WTC11 (cell line): ENCODE measurements around the gene BMF. TPM values are rescaled to one million over a fixed set of nuclear protein-coding genes. Genes with fewer than 3 reads are reported as not detected.

ENCODE experiments used
- ATAC-seq: fragments of 200-7000 bp; cut with Tn5 transposase; 2 replicates; pipeline ENCODE4 v1.10.0; 2021; ENCODE audit warnings: mild to moderate bottlenecking, moderate library complexity
- CTCF ChIA-PET: fragments of 300-600 bp; sonication (Branson Sonifier 250); formaldehyde crosslinking; loops from one replicate; lab custom pipeline; 2021; ENCODE audit warnings: antibody characterized with exemption; lab: Charles Lee
- POLR2A ChIA-PET: fragments of 350-600 bp; sonication (Branson Sonifier 250); formaldehyde crosslinking; loops from one replicate; lab custom pipeline; 2021; ENCODE audit warnings: antibody characterized with exemption; lab: Charles Lee
- DNase-seq: peaks from one replicate; pipeline ENCODE4 v3.0.0; 2021; ENCODE audit warnings: low spot score
- H3K27ac Mint-ChIP-seq: 2 replicates; pipeline ENCODE4 v1.8.0; 2021; ENCODE audit warnings: mixed read lengths
- H3K27me3 Mint-ChIP-seq: 2 replicates; pipeline ENCODE4 v1.8.0; 2021; ENCODE audit warnings: low read depth, mild to moderate bottlenecking, moderate library complexity, mixed read lengths
- H3K36me3 Mint-ChIP-seq: 2 replicates; pipeline ENCODE4 v1.8.0; 2021; ENCODE audit warnings: mixed read lengths
- H3K4me1 Mint-ChIP-seq: 2 replicates; pipeline ENCODE4 v1.8.0; 2022; ENCODE audit warnings: mixed read lengths
- H3K4me3 Mint-ChIP-seq: 2 replicates; pipeline ENCODE4 v1.8.0; 2021; ENCODE audit warnings: mild to moderate bottlenecking, moderate library complexity, mixed read lengths
- H3K9me3 Mint-ChIP-seq: 2 replicates; pipeline ENCODE4 v1.8.0; 2021; ENCODE audit warnings: mixed read lengths
- ESRRA ChIP-seq: sonication (generic); formaldehyde crosslinking; IDR thresholded peaks from 2 replicates; pipeline ENCODE4 v1.8.1; 2022; ENCODE audit warnings: mild to moderate bottlenecking, missing genetic modification reagents, borderline replicate concordance
- FOXP1 ChIP-seq: sonication (generic); formaldehyde crosslinking; IDR thresholded peaks from 2 replicates; pipeline ENCODE4 v1.8.0; 2022; ENCODE audit warnings: missing genetic modification reagents, mild to moderate bottlenecking, moderate library complexity, borderline replicate concordance
- GABPB1 ChIP-seq: sonication (generic); formaldehyde crosslinking; IDR thresholded peaks from 2 replicates; pipeline ENCODE4 v1.8.1; 2023; ENCODE audit warnings: mild to moderate bottlenecking, missing genetic modification reagents
- GRHL2 ChIP-seq: fragments of 250-450 bp; sonication (Bioruptor Pico); IDR thresholded peaks from 2 replicates; pipeline ENCODE4 v1.8.0; 2022; ENCODE audit warnings: mild to moderate bottlenecking, moderate library complexity; ENCODE audit not compliant: insufficient replicate concordance, severe bottlenecking
- IRF2 ChIP-seq: sonication (generic); formaldehyde crosslinking; IDR thresholded peaks from 2 replicates; pipeline ENCODE4 v1.8.0; 2022; ENCODE audit warnings: low read depth, missing genetic modification reagents, borderline replicate concordance
- JAZF1 ChIP-seq: fragments of 250-450 bp; sonication (Bioruptor Pico); IDR thresholded peaks from 2 replicates; pipeline ENCODE4 v1.9.0; 2021; ENCODE audit warnings: moderate library complexity, mild to moderate bottlenecking, inconsistent platforms
- JUN ChIP-seq: sonication (generic); formaldehyde crosslinking; IDR thresholded peaks from 2 replicates; pipeline ENCODE4 v1.8.0; 2023; ENCODE audit warnings: mild to moderate bottlenecking, missing genetic modification reagents
- MXD4 ChIP-seq: fragments of 250-450 bp; sonication (Bioruptor Pico); IDR thresholded peaks from 2 replicates; pipeline ENCODE4 v1.8.0; 2021; ENCODE audit warnings: mild to moderate bottlenecking, moderate library complexity, borderline replicate concordance
- MYBL2 ChIP-seq: sonication (generic); formaldehyde crosslinking; IDR thresholded peaks from 2 replicates; pipeline ENCODE4 v1.8.1; 2023; ENCODE audit warnings: mild to moderate bottlenecking, moderate library complexity, missing genetic modification reagents
- RELA ChIP-seq: sonication (generic); formaldehyde crosslinking; IDR thresholded peaks from 2 replicates; pipeline ENCODE4 v1.8.1; 2022; ENCODE audit warnings: missing genetic modification reagents, mild to moderate bottlenecking, borderline replicate concordance
- SMAD4 ChIP-seq: sonication (generic); formaldehyde crosslinking; IDR thresholded peaks from 2 replicates; pipeline ENCODE4 v1.8.0; 2022; ENCODE audit warnings: mild to moderate bottlenecking, missing genetic modification reagents
- SOX15 ChIP-seq: fragments of 250-450 bp; sonication (Bioruptor Pico); IDR thresholded peaks from 2 replicates; pipeline ENCODE4 v1.9.0; 2021; ENCODE audit warnings: mild to moderate bottlenecking
- TEAD1 ChIP-seq: sonication (generic); formaldehyde crosslinking; IDR thresholded peaks from 2 replicates; pipeline ENCODE4 v1.8.0; 2022; ENCODE audit warnings: mild to moderate bottlenecking, missing genetic modification reagents
- TEAD4 ChIP-seq: sonication (generic); formaldehyde crosslinking; IDR thresholded peaks from 2 replicates; pipeline ENCODE4 v1.8.0; 2022; ENCODE audit warnings: mild to moderate bottlenecking, missing genetic modification reagents
- ZBTB21 ChIP-seq: sonication (generic); formaldehyde crosslinking; IDR thresholded peaks from 2 replicates; pipeline ENCODE4 v1.8.1; 2023; ENCODE audit warnings: mild to moderate bottlenecking, missing genetic modification reagents, borderline replicate concordance
- ZNF232 ChIP-seq: sonication (generic); formaldehyde crosslinking; IDR thresholded peaks from 2 replicates; pipeline ENCODE4 v1.8.0; 2022; ENCODE audit warnings: mild to moderate bottlenecking, missing genetic modification reagents
- ZNF263 ChIP-seq: sonication (generic); formaldehyde crosslinking; IDR thresholded peaks from 2 replicates; pipeline ENCODE4 v1.8.1; 2022; ENCODE audit warnings: low read depth, mild to moderate bottlenecking, moderate library complexity, missing genetic modification reagents
- ZNF317 ChIP-seq: sonication (generic); formaldehyde crosslinking; IDR thresholded peaks from 2 replicates; pipeline ENCODE4 v1.8.1; 2023; ENCODE audit warnings: low read depth, mild to moderate bottlenecking, moderate library complexity, missing genetic modification reagents, borderline replicate concordance
- total RNA-seq: library from RNA; stranded (reverse); gene quantifications from 3 replicates; pipeline ENCODE4 v1.2.3, GENCODE V29; 2021
- TF ChIP-seq, protein P1 (sequence below): sonication (generic); formaldehyde crosslinking; IDR thresholded peaks from 2 replicates; pipeline ENCODE4 v1.8.0; 2022; ENCODE audit warnings: mild to moderate bottlenecking, missing genetic modification reagents
- TF ChIP-seq, protein P2 (sequence below): sonication (generic); formaldehyde crosslinking; IDR thresholded peaks from 2 replicates; pipeline ENCODE4 v1.8.1; 2022; ENCODE audit warnings: low read depth, mild to moderate bottlenecking, moderate library complexity, missing genetic modification reagents, borderline replicate concordance
- TF ChIP-seq, protein P3 (sequence below): sonication (generic); formaldehyde crosslinking; IDR thresholded peaks from 2 replicates; pipeline ENCODE4 v1.8.0; 2022; ENCODE audit warnings: mild to moderate bottlenecking, missing genetic modification reagents
- TF ChIP-seq, protein P4 (sequence below): sonication (generic); formaldehyde crosslinking; IDR thresholded peaks from 2 replicates; pipeline ENCODE4 v1.8.0; 2022; ENCODE audit warnings: mild to moderate bottlenecking, missing genetic modification reagents
- TF ChIP-seq, protein P5 (sequence below): fragments of 250-450 bp; sonication (Bioruptor Pico); IDR thresholded peaks from 2 replicates; pipeline ENCODE4 v1.9.0; 2021; ENCODE audit warnings: mild to moderate bottlenecking
- TF ChIP-seq, protein P6 (sequence below): sonication (generic); formaldehyde crosslinking; conservative IDR thresholded peaks from 2 replicates; pipeline ENCODE4 v1.8.1; 2023; ENCODE audit warnings: mild to moderate bottlenecking, low read depth, missing genetic modification reagents, moderate library complexity
- TF ChIP-seq, protein P7 (sequence below): fragments of 200-600 bp; IDR thresholded peaks from 2 replicates; pipeline ENCODE4 v1.8.0; 2022; ENCODE audit warnings: antibody characterized with exemption
- TF ChIP-seq, protein P8 (sequence below): sonication (generic); formaldehyde crosslinking; IDR thresholded peaks from 2 replicates; pipeline ENCODE4 v1.8.1; 2023; ENCODE audit warnings: mild to moderate bottlenecking, missing genetic modification reagents, moderate library complexity

BMF gene
- total RNA-seq, 1 experiment from 2014 or later, result 36.9 TPM

DNA sequence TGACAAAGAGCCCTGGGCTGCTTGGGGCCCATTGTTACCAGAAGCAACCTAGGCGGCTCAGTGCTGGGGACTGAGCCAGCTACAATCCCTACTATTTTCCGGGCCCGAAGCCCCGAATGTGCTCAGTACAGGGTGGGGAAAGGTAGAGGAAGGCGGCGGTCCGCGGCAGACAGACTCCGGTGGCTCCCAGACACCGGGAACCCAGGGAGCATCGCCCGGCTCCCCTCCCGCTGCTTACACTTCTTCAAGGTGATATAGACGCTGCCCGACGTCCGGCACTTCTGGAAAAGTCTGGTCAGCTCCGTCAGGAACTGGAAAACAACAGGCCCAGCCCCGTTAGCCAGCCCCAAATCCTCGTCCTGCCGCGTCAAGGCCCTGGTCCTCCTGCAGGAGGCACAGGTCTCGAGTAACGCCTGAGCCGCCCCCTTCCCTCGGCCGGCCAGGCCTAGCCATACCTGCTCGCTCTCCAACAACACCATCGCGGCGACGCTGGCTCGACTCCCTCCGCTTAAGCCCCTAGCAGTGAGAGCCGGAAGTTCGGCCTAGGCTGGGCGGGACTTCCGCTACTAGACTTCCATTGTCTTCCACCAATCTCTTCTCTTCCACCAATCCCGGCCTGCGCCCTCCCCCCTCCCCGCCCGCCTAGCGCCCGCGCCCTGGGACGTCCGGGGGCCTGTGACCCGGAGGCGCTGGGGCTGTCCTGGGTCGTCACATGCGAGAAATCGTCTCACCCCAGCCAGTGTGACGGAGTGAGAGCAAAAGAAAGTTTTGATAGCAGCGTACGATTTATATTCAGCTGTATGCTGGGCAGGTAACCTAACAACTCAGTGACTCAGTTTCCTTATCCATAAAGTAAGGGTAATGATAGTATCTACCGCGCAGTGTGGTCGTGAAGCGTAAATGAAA lies 69.8 kb downstream of the BMF start, which contains the start of gene SRP14:
Gene SRP14, minus strand, starts transcription at position 544 of the 906 bp plus-strand sequence. Its CDS starts 65 bp downstream, at position 479.
- Mint-ChIP-seq H3K27ac (peak within 1 kb of the TSS; percentile 96), H3K36me3 (peaks cover 33% of the 10 kb centered on the region), H3K9me3 (no peaks in the 10 kb centered on the region), H3K27me3 (no peaks in the 10 kb centered on the region), H3K4me3 (peak within 1 kb of the TSS; percentile 90), H3K4me1 (peaks cover 20% of the 10 kb centered on the region)
- CTCF ChIA-PET, result interaction anchor here (0.6 to 4.1 kb wide), 10 partner anchors 9 to 240 kb away, joined by 3 to 15 read pairs (median 4); no protein-coding TSS in a partner anchor
- ATAC-seq (peak; percentile 97), DNase-seq (peak; percentile 95)
- POLR2A ChIA-PET, result interaction anchor here (1.1 to 1.2 kb wide), 2 partner anchors 139 to 151 kb away, joined by 3 to 5 read pairs; no protein-coding TSS in a partner anchor
- no peak for TF ChIP-seq MXD4
- TF ChIP-seq IRF2, result no peak
- TF ChIP-seq, protein P1, sequence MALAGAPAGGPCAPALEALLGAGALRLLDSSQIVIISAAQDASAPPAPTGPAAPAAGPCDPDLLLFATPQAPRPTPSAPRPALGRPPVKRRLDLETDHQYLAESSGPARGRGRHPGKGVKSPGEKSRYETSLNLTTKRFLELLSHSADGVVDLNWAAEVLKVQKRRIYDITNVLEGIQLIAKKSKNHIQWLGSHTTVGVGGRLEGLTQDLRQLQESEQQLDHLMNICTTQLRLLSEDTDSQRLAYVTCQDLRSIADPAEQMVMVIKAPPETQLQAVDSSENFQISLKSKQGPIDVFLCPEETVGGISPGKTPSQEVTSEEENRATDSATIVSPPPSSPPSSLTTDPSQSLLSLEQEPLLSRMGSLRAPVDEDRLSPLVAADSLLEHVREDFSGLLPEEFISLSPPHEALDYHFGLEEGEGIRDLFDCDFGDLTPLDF (CRISPR knock-in tag), result no peak
- TF ChIP-seq ESRRA (CRISPR knock-in tag), result no peak
- TF ChIP-seq JAZF1 (CRISPR knock-in tag), result no peak
- TF ChIP-seq MYBL2 (CRISPR knock-in tag), result 0 out of 2 replicates have a peak, but pooled peaks have one; percentile 42
- TF ChIP-seq TEAD4, result 0 out of 2 replicates have a peak, but pooled peaks have one; percentile 52
- TF ChIP-seq, protein P2, sequence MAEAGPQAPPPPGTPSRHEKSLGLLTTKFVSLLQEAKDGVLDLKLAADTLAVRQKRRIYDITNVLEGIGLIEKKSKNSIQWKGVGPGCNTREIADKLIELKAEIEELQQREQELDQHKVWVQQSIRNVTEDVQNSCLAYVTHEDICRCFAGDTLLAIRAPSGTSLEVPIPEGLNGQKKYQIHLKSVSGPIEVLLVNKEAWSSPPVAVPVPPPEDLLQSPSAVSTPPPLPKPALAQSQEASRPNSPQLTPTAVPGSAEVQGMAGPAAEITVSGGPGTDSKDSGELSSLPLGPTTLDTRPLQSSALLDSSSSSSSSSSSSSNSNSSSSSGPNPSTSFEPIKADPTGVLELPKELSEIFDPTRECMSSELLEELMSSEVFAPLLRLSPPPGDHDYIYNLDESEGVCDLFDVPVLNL (CRISPR knock-in tag), result no peak
- no peak; the same call in 1 of the 2 replicates for TF ChIP-seq SMAD4 (CRISPR knock-in tag)
- TF ChIP-seq ZBTB21 (CRISPR knock-in tag), result no peak; the same call in 1 of the 2 replicates
- TF ChIP-seq ZNF263 (CRISPR knock-in tag), result no peak
- no peak for TF ChIP-seq JUN (CRISPR knock-in tag)
- TF ChIP-seq TEAD1 (CRISPR knock-in tag), result peak; percentile 26; the same call in 1 of the 2 replicates
- TF ChIP-seq ZNF232 (CRISPR knock-in tag), result no peak
- TF ChIP-seq, protein P3, sequence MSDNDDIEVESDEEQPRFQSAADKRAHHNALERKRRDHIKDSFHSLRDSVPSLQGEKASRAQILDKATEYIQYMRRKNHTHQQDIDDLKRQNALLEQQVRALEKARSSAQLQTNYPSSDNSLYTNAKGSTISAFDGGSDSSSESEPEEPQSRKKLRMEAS (CRISPR knock-in tag), result peak; percentile 49
- TF ChIP-seq GABPB1 (CRISPR knock-in tag), result no peak; the same call in none of the 2 replicates
- TF ChIP-seq FOXP1 (CRISPR knock-in tag), result peak; percentile 70
- no peak for TF ChIP-seq ZNF317 (CRISPR knock-in tag)
- no peak for TF ChIP-seq RELA (CRISPR knock-in tag)
- TF ChIP-seq, protein P4, sequence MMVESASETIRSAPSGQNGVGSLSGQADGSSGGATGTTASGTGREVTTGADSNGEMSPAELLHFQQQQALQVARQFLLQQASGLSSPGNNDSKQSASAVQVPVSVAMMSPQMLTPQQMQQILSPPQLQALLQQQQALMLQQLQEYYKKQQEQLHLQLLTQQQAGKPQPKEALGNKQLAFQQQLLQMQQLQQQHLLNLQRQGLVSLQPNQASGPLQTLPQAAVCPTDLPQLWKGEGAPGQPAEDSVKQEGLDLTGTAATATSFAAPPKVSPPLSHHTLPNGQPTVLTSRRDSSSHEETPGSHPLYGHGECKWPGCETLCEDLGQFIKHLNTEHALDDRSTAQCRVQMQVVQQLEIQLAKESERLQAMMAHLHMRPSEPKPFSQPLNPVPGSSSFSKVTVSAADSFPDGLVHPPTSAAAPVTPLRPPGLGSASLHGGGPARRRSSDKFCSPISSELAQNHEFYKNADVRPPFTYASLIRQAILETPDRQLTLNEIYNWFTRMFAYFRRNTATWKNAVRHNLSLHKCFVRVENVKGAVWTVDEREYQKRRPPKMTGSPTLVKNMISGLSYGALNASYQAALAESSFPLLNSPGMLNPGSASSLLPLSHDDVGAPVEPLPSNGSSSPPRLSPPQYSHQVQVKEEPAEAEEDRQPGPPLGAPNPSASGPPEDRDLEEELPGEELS (CRISPR knock-in tag), result peak; percentile 66; the same call in 1 of the 2 replicates
- TF ChIP-seq, protein P5, sequence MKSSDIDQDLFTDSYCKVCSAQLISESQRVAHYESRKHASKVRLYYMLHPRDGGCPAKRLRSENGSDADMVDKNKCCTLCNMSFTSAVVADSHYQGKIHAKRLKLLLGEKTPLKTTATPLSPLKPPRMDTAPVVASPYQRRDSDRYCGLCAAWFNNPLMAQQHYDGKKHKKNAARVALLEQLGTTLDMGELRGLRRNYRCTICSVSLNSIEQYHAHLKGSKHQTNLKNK, result no peak
- TF ChIP-seq, protein P6, sequence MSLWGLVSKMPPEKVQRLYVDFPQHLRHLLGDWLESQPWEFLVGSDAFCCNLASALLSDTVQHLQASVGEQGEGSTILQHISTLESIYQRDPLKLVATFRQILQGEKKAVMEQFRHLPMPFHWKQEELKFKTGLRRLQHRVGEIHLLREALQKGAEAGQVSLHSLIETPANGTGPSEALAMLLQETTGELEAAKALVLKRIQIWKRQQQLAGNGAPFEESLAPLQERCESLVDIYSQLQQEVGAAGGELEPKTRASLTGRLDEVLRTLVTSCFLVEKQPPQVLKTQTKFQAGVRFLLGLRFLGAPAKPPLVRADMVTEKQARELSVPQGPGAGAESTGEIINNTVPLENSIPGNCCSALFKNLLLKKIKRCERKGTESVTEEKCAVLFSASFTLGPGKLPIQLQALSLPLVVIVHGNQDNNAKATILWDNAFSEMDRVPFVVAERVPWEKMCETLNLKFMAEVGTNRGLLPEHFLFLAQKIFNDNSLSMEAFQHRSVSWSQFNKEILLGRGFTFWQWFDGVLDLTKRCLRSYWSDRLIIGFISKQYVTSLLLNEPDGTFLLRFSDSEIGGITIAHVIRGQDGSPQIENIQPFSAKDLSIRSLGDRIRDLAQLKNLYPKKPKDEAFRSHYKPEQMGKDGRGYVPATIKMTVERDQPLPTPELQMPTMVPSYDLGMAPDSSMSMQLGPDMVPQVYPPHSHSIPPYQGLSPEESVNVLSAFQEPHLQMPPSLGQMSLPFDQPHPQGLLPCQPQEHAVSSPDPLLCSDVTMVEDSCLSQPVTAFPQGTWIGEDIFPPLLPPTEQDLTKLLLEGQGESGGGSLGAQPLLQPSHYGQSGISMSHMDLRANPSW (CRISPR knock-in tag), result no peak
- TF ChIP-seq, protein P7, sequence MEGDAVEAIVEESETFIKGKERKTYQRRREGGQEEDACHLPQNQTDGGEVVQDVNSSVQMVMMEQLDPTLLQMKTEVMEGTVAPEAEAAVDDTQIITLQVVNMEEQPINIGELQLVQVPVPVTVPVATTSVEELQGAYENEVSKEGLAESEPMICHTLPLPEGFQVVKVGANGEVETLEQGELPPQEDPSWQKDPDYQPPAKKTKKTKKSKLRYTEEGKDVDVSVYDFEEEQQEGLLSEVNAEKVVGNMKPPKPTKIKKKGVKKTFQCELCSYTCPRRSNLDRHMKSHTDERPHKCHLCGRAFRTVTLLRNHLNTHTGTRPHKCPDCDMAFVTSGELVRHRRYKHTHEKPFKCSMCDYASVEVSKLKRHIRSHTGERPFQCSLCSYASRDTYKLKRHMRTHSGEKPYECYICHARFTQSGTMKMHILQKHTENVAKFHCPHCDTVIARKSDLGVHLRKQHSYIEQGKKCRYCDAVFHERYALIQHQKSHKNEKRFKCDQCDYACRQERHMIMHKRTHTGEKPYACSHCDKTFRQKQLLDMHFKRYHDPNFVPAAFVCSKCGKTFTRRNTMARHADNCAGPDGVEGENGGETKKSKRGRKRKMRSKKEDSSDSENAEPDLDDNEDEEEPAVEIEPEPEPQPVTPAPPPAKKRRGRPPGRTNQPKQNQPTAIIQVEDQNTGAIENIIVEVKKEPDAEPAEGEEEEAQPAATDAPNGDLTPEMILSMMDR, result no peak
- TF ChIP-seq, protein P8, sequence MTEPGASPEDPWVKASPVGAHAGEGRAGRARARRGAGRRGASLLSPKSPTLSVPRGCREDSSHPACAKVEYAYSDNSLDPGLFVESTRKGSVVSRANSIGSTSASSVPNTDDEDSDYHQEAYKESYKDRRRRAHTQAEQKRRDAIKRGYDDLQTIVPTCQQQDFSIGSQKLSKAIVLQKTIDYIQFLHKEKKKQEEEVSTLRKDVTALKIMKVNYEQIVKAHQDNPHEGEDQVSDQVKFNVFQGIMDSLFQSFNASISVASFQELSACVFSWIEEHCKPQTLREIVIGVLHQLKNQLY (CRISPR knock-in tag), result no peak
- TF ChIP-seq SOX15 (CRISPR knock-in tag), result no peak
- TF ChIP-seq GRHL2 (CRISPR knock-in tag), result no peak
